DOHH2 (cell line): ENCODE results near the gene ADIPOR2.
"Not testable (repeated sequence)": the region's sequence is repeated elsewhere in the genome, so short reads cannot be mapped to it uniquely, and the experiment has no call there.

Experiments used
- CTCF ChIP-seq: fragments of 200-600 bp; sonication (generic); IDR thresholded peaks from one replicate; pipeline ENCODE4 v1.5.1; 2014; ENCODE audit warnings: antibody characterized with exemption, mild to moderate bottlenecking, low read depth, low read length; ENCODE audit not compliant: poor library complexity, severe bottlenecking
- EZH2phosphoT487 ChIP-seq: fragments of 200-600 bp; sonication (generic); IDR thresholded peaks from 2 replicates; pipeline ENCODE4 v1.6.1; 2017; ENCODE audit warnings: borderline replicate concordance, mild to moderate bottlenecking, antibody characterized with exemption, low read length, moderate library complexity, mixed read lengths

- not testable (repeated sequence) for TF ChIP-seq EZH2phosphoT487, CTCF
Observed at GRCh38 chr12:1710870-1711269, 20.0 kb downstream of the ADIPOR2 start.
